Smooth muscle cell of the brain vasculature (primary cell): ENCODE measurements around the gene DCLK2.
A peak's percentile ranks its signal among the peaks of the same experiment; 100 is the strongest.

Experiments used
- DNase-seq: peaks from one replicate; pipeline ENCODE4 v3.0.0-alpha.2; 2012; ENCODE audit warnings: low read depth, low spot score

The DCLK2 gene

GRCh38 chr4:150238591-150238990, 160.3 kb downstream of the DCLK2 start:
- no peak for DNase-seq

- no peak for DNase-seq
Observed at GRCh38 chr4:150240011-150240410, 161.8 kb downstream of the DCLK2 start.

- DNase-seq = no peak
Observed at GRCh38 chr4:150242820-150243458, 164.7 kb downstream of the DCLK2 start.

GRCh38 chr4:150243932-150244331, 165.7 kb downstream of the DCLK2 start:
- DNase-seq = no peak

GRCh38 chr4:150244600-150244999, 166.4 kb downstream of the DCLK2 start:
- peak; percentile 83 for DNase-seq

GRCh38 chr4:150247184-150247583, 168.9 kb downstream of the DCLK2 start:
- DNase-seq = no peak

- no peak for DNase-seq
Observed at GRCh38 chr4:150248181-150248580, 169.9 kb downstream of the DCLK2 start.

- DNase-seq = no peak
Observed at GRCh38 chr4:150250293-150250997, 172.2 kb downstream of the DCLK2 start.

- no peak for DNase-seq
Observed at GRCh38 chr4:150250998-150251651, 172.9 kb downstream of the DCLK2 start.

- DNase-seq = no peak
Observed at GRCh38 chr4:150251752-150252190, 173.5 kb downstream of the DCLK2 start.

- no peak for DNase-seq
Observed at GRCh38 chr4:150252306-150252705, 174.1 kb downstream of the DCLK2 start.

GRCh38 chr4:150252741-150253140, 174.5 kb downstream of the DCLK2 start:
- DNase-seq = no peak

GRCh38 chr4:150253416-150253815, 175.2 kb downstream of the DCLK2 start:
- DNase-seq = no peak

GRCh38 chr4:150253965-150254630, 175.9 kb downstream of the DCLK2 start:
- DNase-seq = no peak

GRCh38 chr4:150255610-150256224, 177.5 kb downstream of the DCLK2 start:
- DNase-seq = no peak

- no peak for DNase-seq
Observed at GRCh38 chr4:150256225-150256620, 178.0 kb downstream of the DCLK2 start.

GRCh38 chr4:150256841-150257730, 178.8 kb downstream of the DCLK2 start:
- no peak for DNase-seq

GRCh38 chr4:150258569-150258968, 180.3 kb downstream of the DCLK2 start:
- DNase-seq = no peak

- no peak for DNase-seq
Observed at GRCh38 chr4:150259861-150260567, 181.8 kb downstream of the DCLK2 start.

- no peak for DNase-seq
Observed at GRCh38 chr4:150261571-150261970, 183.3 kb downstream of the DCLK2 start.
